HEK293 (cell line): ENCODE data around the gene USP6.
"Not testable (repeated sequence)": the region's sequence is repeated elsewhere in the genome, so short reads cannot be mapped to it uniquely, and the experiment has no call there.

Experiments
- CTCF ChIA-PET: fragments of 350-600 bp; formaldehyde crosslinking; extraction: SDS; loops from one replicate; lab custom pipeline; 2021; ENCODE audit warnings: antibody characterized with exemption; lab: Yijun Ruan, JAX
- POLR2A ChIA-PET: fragments of 300-600 bp; formaldehyde crosslinking; extraction: SDS; loops from one replicate; lab custom pipeline; 2020; ENCODE audit warnings: antibody characterized with exemption, inconsistent platforms; lab: Yijun Ruan, JAX
- H3K27ac ChIP-seq: fragments of 200-500 bp; sonication (Bioruptor generic); 2 replicates; pipeline ENCODE4 v1.5.1; 2014; ENCODE audit warnings: low read depth, low read length, control low read depth, inconsistent platforms; ENCODE audit errors: extremely low read depth
- H3K36me3 ChIP-seq, 2 experiments: fragments of 200-500 bp in 1 of 2; sonication (Bioruptor generic) in 1 of 2; 1 replicate in 1 of 2; 2 replicates in 1 of 2; pipeline ENCODE4 v1.5.1; 2014 to 2017; ENCODE audit warnings: inconsistent platforms in 2 of 2, low read length in 2 of 2; ENCODE audit not compliant: control insufficient read depth in 2 of 2, insufficient read depth in 1 of 2
- H3K4me1 ChIP-seq: fragments of 200-500 bp; sonication (Bioruptor generic); 2 replicates; pipeline ENCODE4 v1.5.1; 2014; ENCODE audit warnings: mild to moderate bottlenecking, low read length, inconsistent platforms; ENCODE audit not compliant: control insufficient read depth, insufficient read depth
- H3K4me3 ChIP-seq: 2 replicates; pipeline ENCODE4 v1.5.1; 2011; ENCODE audit warnings: low read depth, mild to moderate bottlenecking, control low read depth, low read length, moderate library complexity
- H3K9me3 ChIP-seq: fragments of 200-500 bp; sonication (Bioruptor generic); 2 replicates; pipeline ENCODE4 v1.5.1; 2014; ENCODE audit warnings: low read depth, low read length, inconsistent platforms; ENCODE audit not compliant: control insufficient read depth, insufficient read depth
- BCL11B ChIP-seq: fragments of 450-650 bp; formaldehyde crosslinking; IDR thresholded peaks from 2 replicates; pipeline ENCODE4 v1.5.1; 2016; ENCODE audit warnings: low read depth, missing biosample characterization, missing genetic modification characterization
- EGR2 ChIP-seq: fragments of 450-650 bp; formaldehyde crosslinking; IDR thresholded peaks from 2 replicates; pipeline ENCODE4 v1.5.1; 2016; ENCODE audit warnings: low read depth, missing biosample characterization, missing genetic modification characterization
- ELK4 ChIP-seq: IDR thresholded peaks from 2 replicates; pipeline ENCODE4 v1.6.1; 2011; ENCODE audit warnings: mild to moderate bottlenecking, low read depth, low read length, borderline replicate concordance
- FEZF1 ChIP-seq: fragments of 450-650 bp; formaldehyde crosslinking; IDR thresholded peaks from 2 replicates; pipeline ENCODE4 v1.5.1; 2016; ENCODE audit warnings: missing biosample characterization, missing genetic modification characterization
- HOXD13 ChIP-seq: sonication (generic); formaldehyde crosslinking; IDR thresholded peaks from 2 replicates; pipeline ENCODE4 v1.8.0; 2022; ENCODE audit warnings: missing genetic modification reagents, borderline replicate concordance
- IKZF3 ChIP-seq: fragments of 450-650 bp; IDR thresholded peaks from 2 replicates; pipeline ENCODE4 v1.5.0; 2018; ENCODE audit warnings: missing biosample characterization, mild to moderate bottlenecking, missing genetic modification characterization, moderate library complexity
- PRDM4 ChIP-seq: fragments of 450-650 bp; formaldehyde crosslinking; IDR thresholded peaks from 2 replicates; pipeline ENCODE4 v1.5.1; 2017; ENCODE audit warnings: missing biosample characterization, missing genetic modification characterization
- ZBTB6 ChIP-seq: fragments of 450-650 bp; formaldehyde crosslinking; IDR thresholded peaks from 2 replicates; pipeline ENCODE4 v1.5.1; 2017; ENCODE audit warnings: missing biosample characterization, missing genetic modification characterization
- ZFHX2 ChIP-seq: fragments of 450-650 bp; formaldehyde crosslinking; conservative IDR thresholded peaks from 2 replicates; pipeline ENCODE4 v1.5.1; 2016; ENCODE audit warnings: missing biosample characterization, missing genetic modification characterization
- ZFP3 ChIP-seq: fragments of 450-650 bp; formaldehyde crosslinking; IDR thresholded peaks from 2 replicates; pipeline ENCODE4 v1.5.1; 2016; ENCODE audit warnings: low read depth, missing biosample characterization, missing genetic modification characterization
- ZNF2 ChIP-seq: fragments of 450-650 bp; formaldehyde crosslinking; IDR thresholded peaks from 2 replicates; pipeline ENCODE4 v1.5.1; 2016; ENCODE audit warnings: missing biosample characterization, missing genetic modification characterization
- ZNF26 ChIP-seq: fragments of 450-650 bp; formaldehyde crosslinking; IDR thresholded peaks from 2 replicates; pipeline ENCODE4 v1.5.1; 2016; ENCODE audit warnings: missing biosample characterization, missing genetic modification characterization
- ZNF37A ChIP-seq: fragments of 450-650 bp; IDR thresholded peaks from 2 replicates; pipeline ENCODE4 v1.5.1; 2018; ENCODE audit warnings: missing biosample characterization, missing genetic modification characterization
- ZNF433 ChIP-seq: fragments of 450-650 bp; formaldehyde crosslinking; IDR thresholded peaks from 2 replicates; pipeline ENCODE4 v1.5.1; 2016; ENCODE audit warnings: missing biosample characterization, missing genetic modification characterization, low read depth
- ZNF501 ChIP-seq: fragments of 450-650 bp; formaldehyde crosslinking; IDR thresholded peaks from 2 replicates; pipeline ENCODE4 v1.5.1; 2016; ENCODE audit warnings: missing biosample characterization, missing genetic modification characterization
- ZNF513 ChIP-seq: fragments of 450-650 bp; IDR thresholded peaks from 2 replicates; pipeline ENCODE4 v1.5.1; 2018; ENCODE audit warnings: missing biosample characterization, missing genetic modification characterization
- ZNF548 ChIP-seq: fragments of 450-650 bp; formaldehyde crosslinking; IDR thresholded peaks from 2 replicates; pipeline ENCODE4 v1.5.1; 2016; ENCODE audit warnings: missing biosample characterization, missing genetic modification characterization

USP6 gene

GRCh38 chr17:5123343-5124124 lies 7.7 kb downstream of the USP6 start (continued):
- TF ChIP-seq ZNF26 (tag by site-specific recombination) (no peak), ZNF513 (tag by site-specific recombination) (no peak), PRDM4 (tag by site-specific recombination) (no peak)

GRCh38 chr17:5124125-5124760 lies 8.4 kb downstream of the USP6 start:
- CTCF ChIA-PET, H3K9me3 ChIP-seq, H3K4me1 ChIP-seq, H3K4me3 ChIP-seq, H3K36me3 ChIP-seq, H3K27ac ChIP-seq: not testable (repeated sequence)
- POLR2A ChIA-PET: interaction anchor here (0.6 kb wide), 1 partner anchor 9 kb away, joined by 4 read pairs; no protein-coding TSS in a partner anchor
- TF ChIP-seq EGR2 (tag by site-specific recombination): peak; percentile 72
- peak; percentile 65 for TF ChIP-seq ZFHX2 (tag by site-specific recombination)

GRCh38 chr17:5124896-5125295 lies 9.1 kb downstream of the USP6 start:
- H3K4me1 ChIP-seq, H3K27ac ChIP-seq, H3K4me3 ChIP-seq, CTCF ChIA-PET, H3K9me3 ChIP-seq, H3K36me3 ChIP-seq: not testable (repeated sequence)
- POLR2A ChIA-PET: interaction anchor here (0.6 kb wide), 1 partner anchor 10 kb away, joined by 4 read pairs; no protein-coding TSS in a partner anchor

GRCh38 chr17:5126719-5127488 lies 11.1 kb downstream of the USP6 start:
- CTCF ChIA-PET: no interaction called here
- POLR2A ChIA-PET: no interaction called here
- Histone ChIP-seq H3K9me3 (no peaks in the 10 kb centered on the region), H3K27ac (no peak overlapping the region), H3K36me3 (no peaks in the 10 kb centered on the region), H3K4me1 (no peaks in the 10 kb centered on the region), H3K4me3 (no peak overlapping the region)
- TF ChIP-seq FEZF1 (tag by site-specific recombination): no peak
- TF ChIP-seq ZNF37A: no peak
- TF ChIP-seq ZBTB6: no peak
- no peak for TF ChIP-seq HOXD13 (CRISPR knock-in tag)
- no peak for TF ChIP-seq ELK4
- no peak for TF ChIP-seq ZNF2
- TF ChIP-seq ZNF548: no peak
- no peak for TF ChIP-seq BCL11B
- no peak for TF ChIP-seq ZFP3 (tag by site-specific recombination)
- TF ChIP-seq ZNF433: no peak
- no peak for TF ChIP-seq IKZF3 (tag by site-specific recombination)
- TF ChIP-seq ZNF501 (tag by site-specific recombination): no peak
